ENCODE measurements around the gene C22orf23. TPM values are rescaled to one million over a fixed set of nuclear protein-coding genes. Genes with fewer than 3 reads are reported as not detected.

The C22orf23 gene
- total RNA-seq, 1 donor from 2014 or later, result 0.93 TPM

GRCh38 chr22:37973271-37974170 lies 20.1 kb upstream of the C22orf23 start:
- no peak for DNase-seq (ENCODE audit: low spot score, unreplicated experiment)
- H3K4me1 Mint-ChIP-seq (ENCODE audit: low read depth), result no peaks in the 10 kb centered on the region
- H3K9me3 Mint-ChIP-seq (ENCODE audit: low read depth), result no peaks in the 10 kb centered on the region
- no peak overlapping the region for H3K4me3 Mint-ChIP-seq (ENCODE audit: low read depth)
- H3K27ac Mint-ChIP-seq, result no peak overlapping the region
- H3K36me3 Mint-ChIP-seq (ENCODE audit: insufficient read depth), result peaks cover 12% of the 10 kb centered on the region
- no peaks in the 10 kb centered on the region for H3K27me3 Mint-ChIP-seq
- no peak for TF ChIP-seq CTCF (IDR thresholded peaks at IDR 0.05; ENCODE audit: unreplicated experiment)

- Mint-ChIP-seq H3K4me3 (ENCODE audit: low read depth) (no peak overlapping the region), H3K27me3 (no peaks in the 10 kb centered on the region), H3K4me1 (ENCODE audit: low read depth) (peaks cover 5% of the 10 kb centered on the region), H3K36me3 (ENCODE audit: insufficient read depth) (peaks cover 18% of the 10 kb centered on the region), H3K27ac (no peak overlapping the region), H3K9me3 (ENCODE audit: low read depth) (no peaks in the 10 kb centered on the region)
- no peak for DNase-seq (ENCODE audit: low spot score, unreplicated experiment)
- no peak for TF ChIP-seq CTCF (IDR thresholded peaks at IDR 0.05; ENCODE audit: unreplicated experiment)
Observed at GRCh38 chr22:37972527-37972926, 19.1 kb upstream of the C22orf23 start.

- DNase-seq (ENCODE audit: low spot score, unreplicated experiment), result no peak
- no peaks in the 10 kb centered on the region for H3K27me3 Mint-ChIP-seq
- no peaks in the 10 kb centered on the region for H3K9me3 Mint-ChIP-seq (ENCODE audit: low read depth)
- H3K36me3 Mint-ChIP-seq (ENCODE audit: insufficient read depth), result peaks cover 19% of the 10 kb centered on the region
- no peak overlapping the region for H3K4me3 Mint-ChIP-seq (ENCODE audit: low read depth)
- no peak for TF ChIP-seq CTCF (IDR thresholded peaks at IDR 0.05; ENCODE audit: unreplicated experiment)
- no peak overlapping the region for H3K27ac Mint-ChIP-seq
- H3K4me1 Mint-ChIP-seq (ENCODE audit: low read depth), result peaks cover 5% of the 10 kb centered on the region
Observed at GRCh38 chr22:37971475-37972434, 18.4 kb upstream of the C22orf23 start.

- Mint-ChIP-seq H3K9me3 (ENCODE audit: low read depth) (no peaks in the 10 kb centered on the region), H3K4me3 (ENCODE audit: low read depth) (no peak overlapping the region), H3K27ac (no peak overlapping the region), H3K27me3 (no peaks in the 10 kb centered on the region), H3K36me3 (ENCODE audit: insufficient read depth) (peaks cover 20% of the 10 kb centered on the region), H3K4me1 (ENCODE audit: low read depth) (peaks cover 5% of the 10 kb centered on the region)
- no peak for DNase-seq (ENCODE audit: low spot score, unreplicated experiment)
- TF ChIP-seq CTCF (IDR thresholded peaks at IDR 0.05; ENCODE audit: unreplicated experiment), result no peak
Observed at GRCh38 chr22:37970864-37971263, 17.5 kb upstream of the C22orf23 start.
